WERI-Rb-1 (cell line): Measurements from ENCODE around the gene LAYN.

ENCODE experiments used
- DNase-seq: peaks from one replicate; pipeline ENCODE4 v3.0.0-alpha.2; 2020
- H3K27ac ChIP-seq: fragments of 250-450 bp; sonication (Bioruptor Pico); 2 replicates; pipeline ENCODE4 v1.5.1; 2020; ENCODE audit warnings: mild to moderate bottlenecking, moderate library complexity
- H3K27me3 ChIP-seq: fragments of 250-450 bp; sonication (Bioruptor Pico); 2 replicates; pipeline ENCODE4 v1.5.1; 2021; ENCODE audit warnings: mild to moderate bottlenecking, low read depth, moderate library complexity; ENCODE audit not compliant: insufficient read depth, severe bottlenecking
- H3K36me3 ChIP-seq: fragments of 250-450 bp; sonication (Bioruptor Pico); 2 replicates; pipeline ENCODE4 v1.5.1; 2020; ENCODE audit warnings: mild to moderate bottlenecking, moderate library complexity
- H3K4me3 ChIP-seq: 2 replicates; pipeline ENCODE4 v1.5.1; 2011; ENCODE audit warnings: low read depth, mild to moderate bottlenecking, control low read depth, low read length
- H3K9me3 ChIP-seq: fragments of 250-450 bp; sonication (Bioruptor Pico); 2 replicates; pipeline ENCODE4 v1.5.1; 2021; ENCODE audit warnings: mild to moderate bottlenecking, moderate library complexity; ENCODE audit not compliant: severe bottlenecking
- CTCF ChIP-seq: IDR thresholded peaks from 2 replicates; pipeline ENCODE4 v1.5.1; 2011; ENCODE audit warnings: low read depth, mild to moderate bottlenecking, control low read depth, inconsistent platforms, low read length

Gene LAYN

GRCh38 chr11:111540114-111540936 is at the start of gene LAYN:
Gene LAYN, plus strand, starts transcription at chr11:111540720. Its CDS starts 124 bp downstream, at chr11:111540844.
- no peaks in the 10 kb centered on the region for H3K36me3 ChIP-seq
- peak within 1 kb of the TSS; percentile 53 for H3K27ac ChIP-seq
- TF ChIP-seq CTCF = no peak
- no peak within 1 kb of the TSS for H3K4me3 ChIP-seq
- no peaks in the 10 kb centered on the region for H3K27me3 ChIP-seq
- DNase-seq = no peak
- no peaks in the 10 kb centered on the region for H3K9me3 ChIP-seq

DNA sequence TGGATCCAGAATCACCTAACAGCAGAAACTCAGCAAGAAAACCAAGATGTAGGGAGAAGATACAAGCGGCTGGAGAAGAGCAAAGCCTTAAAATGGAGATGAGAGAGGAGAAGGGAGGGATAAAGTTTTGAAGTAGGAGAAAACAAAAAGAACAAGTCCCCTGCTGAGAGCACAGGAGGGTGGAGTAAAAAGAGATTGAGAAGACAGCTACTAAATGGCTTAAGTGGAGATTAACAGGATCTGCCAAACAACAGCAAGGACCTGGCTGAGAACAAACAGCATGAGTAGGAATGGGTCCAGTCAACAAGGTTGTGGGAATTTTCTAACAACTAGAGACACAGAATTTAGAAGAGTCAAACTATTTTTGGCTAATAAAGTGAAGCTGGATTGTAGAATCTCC is 46.5 kb upstream of the LAYN start:
- H3K4me3 ChIP-seq = no peak overlapping the region
- no peaks in the 10 kb centered on the region for H3K27me3 ChIP-seq
- TF ChIP-seq CTCF = no peak
- no peak overlapping the region for H3K27ac ChIP-seq
- H3K36me3 ChIP-seq = no peaks in the 10 kb centered on the region
- no peaks in the 10 kb centered on the region for H3K9me3 ChIP-seq
- DNase-seq = no peak

DNA sequence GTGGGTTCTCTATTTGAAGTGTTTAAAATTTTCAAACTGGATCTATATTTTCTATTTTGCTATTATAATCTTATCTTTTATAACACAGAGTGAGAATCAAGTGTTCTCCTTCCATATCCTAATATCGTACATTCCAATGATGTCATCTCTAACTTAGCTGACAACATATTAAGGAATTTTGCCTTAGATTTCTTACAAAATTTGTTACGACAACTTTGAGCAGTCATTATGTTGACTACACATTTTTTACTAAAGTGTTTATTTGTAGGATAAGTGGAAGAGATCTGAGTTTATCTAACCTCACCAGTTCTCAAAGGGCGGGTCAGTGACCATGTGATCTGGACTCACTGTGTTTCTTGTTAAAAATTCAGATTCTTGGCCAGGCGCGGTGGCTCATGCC is 41.0 kb upstream of the LAYN start:
- Histone ChIP-seq H3K9me3 (no peaks in the 10 kb centered on the region), H3K4me3 (no peak overlapping the region), H3K27ac (no peak overlapping the region), H3K27me3 (no peaks in the 10 kb centered on the region), H3K36me3 (no peaks in the 10 kb centered on the region)
- DNase-seq = no peak
- no peak for TF ChIP-seq CTCF

DNA sequence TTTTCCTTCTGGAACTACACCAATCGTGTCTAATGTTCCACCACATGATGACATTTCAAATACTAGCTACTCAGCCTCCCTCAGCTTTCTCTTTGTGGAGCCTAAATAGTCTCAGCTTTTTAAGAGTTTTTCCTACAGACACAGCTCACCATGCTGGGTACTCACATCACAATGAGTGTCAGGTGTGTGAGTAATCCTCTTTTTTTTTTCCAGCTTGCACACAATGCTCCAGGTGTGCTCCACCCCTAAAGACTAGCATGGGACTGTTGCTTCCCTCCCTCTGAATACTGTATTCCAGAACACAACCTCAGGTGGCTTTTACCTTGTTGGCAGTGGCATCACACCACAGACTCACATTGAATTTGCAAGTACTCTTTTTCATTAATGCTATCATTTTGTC is 40.0 kb upstream of the LAYN start:
- no peak for TF ChIP-seq CTCF
- H3K4me3 ChIP-seq = no peak overlapping the region
- no peak for DNase-seq
- no peaks in the 10 kb centered on the region for H3K36me3 ChIP-seq
- no peaks in the 10 kb centered on the region for H3K27me3 ChIP-seq
- H3K27ac ChIP-seq = no peak overlapping the region
- H3K9me3 ChIP-seq = no peaks in the 10 kb centered on the region

GRCh38 chr11:111502611-111503010 is 37.9 kb upstream of the LAYN start:
- no peak for TF ChIP-seq CTCF
- Histone ChIP-seq H3K4me3 (no peak overlapping the region), H3K27me3 (no peaks in the 10 kb centered on the region), H3K9me3 (no peaks in the 10 kb centered on the region), H3K36me3 (no peaks in the 10 kb centered on the region), H3K27ac (no peak overlapping the region)
- DNase-seq = no peak

GRCh38 chr11:111510311-111510710 is 30.2 kb upstream of the LAYN start:
- no peaks in the 10 kb centered on the region for H3K27me3 ChIP-seq
- no peaks in the 10 kb centered on the region for H3K36me3 ChIP-seq
- no peak overlapping the region for H3K4me3 ChIP-seq
- TF ChIP-seq CTCF = no peak
- DNase-seq = no peak
- H3K9me3 ChIP-seq = no peaks in the 10 kb centered on the region
- H3K27ac ChIP-seq = peak overlapping the region; percentile 53
